GM23338 (cell line): ENCODE results near the gene AGTRAP. TPM values are rescaled to one million over a fixed set of nuclear protein-coding genes. Genes with fewer than 3 reads are reported as not detected.

Source experiments
- ATAC-seq: fragments of 200-7000 bp; cut with Tn5 transposase; 3 replicates; pipeline ENCODE4 v1.9.1; 2020
- DNase-seq: peaks from one replicate; pipeline ENCODE4 v3.0.0-alpha.2; 2015; ENCODE audit warnings: low spot score
- H2AFZ ChIP-seq: fragments of 200-600 bp; sonication (generic); 2 replicates; pipeline ENCODE4 v1.8.0; 2016; ENCODE audit warnings: antibody characterized with exemption, mild to moderate bottlenecking, moderate library complexity
- H3F3A ChIP-seq: fragments of 200-600 bp; sonication (generic); replicated peaks from 2 replicates; pipeline ENCODE4 v1.8.0; 2017; ENCODE audit warnings: antibody characterized with exemption, mixed run types, low read depth
- H3K27ac ChIP-seq: fragments of 200-600 bp; sonication (generic); 2 replicates; pipeline ENCODE4 v1.6.1; 2016; ENCODE audit warnings: low read depth
- H3K27me3 ChIP-seq: fragments of 200-600 bp; sonication (generic); 2 replicates; pipeline ENCODE4 v1.8.0; 2016; ENCODE audit warnings: mild to moderate bottlenecking, mixed run types, moderate library complexity; ENCODE audit not compliant: insufficient read depth
- H3K36me3 ChIP-seq: fragments of 200-600 bp; sonication (generic); 2 replicates; pipeline ENCODE4 v1.8.0; 2016; ENCODE audit warnings: mild to moderate bottlenecking; ENCODE audit not compliant: insufficient read depth
- H3K4me1 ChIP-seq: fragments of 200-600 bp; sonication (generic); 2 replicates; pipeline ENCODE4 v1.8.0; 2016; ENCODE audit warnings: mild to moderate bottlenecking, moderate library complexity; ENCODE audit not compliant: insufficient read depth
- H3K4me2 ChIP-seq: fragments of 200-600 bp; sonication (generic); 2 replicates; pipeline ENCODE4 v1.7.1; 2017; ENCODE audit warnings: mixed run types
- H3K4me3 ChIP-seq: fragments of 200-600 bp; sonication (generic); 2 replicates; pipeline ENCODE4 v1.6.1; 2016; ENCODE audit warnings: mixed run types
- H3K79me2 ChIP-seq: fragments of 200-600 bp; sonication (generic); replicated peaks from 2 replicates; pipeline ENCODE4 v1.8.0; 2017; ENCODE audit warnings: mild to moderate bottlenecking; ENCODE audit not compliant: insufficient read depth
- H3K9me2 ChIP-seq: fragments of 200-600 bp; sonication (generic); 2 replicates; pipeline ENCODE4 v1.8.0; 2017; ENCODE audit not compliant: insufficient read depth
- H4K20me1 ChIP-seq: fragments of 200-600 bp; sonication (generic); replicated peaks from 2 replicates; pipeline ENCODE4 v1.8.0; 2017; ENCODE audit warnings: mild to moderate bottlenecking; ENCODE audit not compliant: insufficient read depth
- H3K27ac Mint-ChIP-seq: 2 replicates; pipeline ENCODE4 v1.8.0; 2020; ENCODE audit warnings: inconsistent platforms, mild to moderate bottlenecking, moderate library complexity, mixed read lengths
- H3K27me3 Mint-ChIP-seq: 3 replicates; pipeline ENCODE4 v1.8.0; 2022; ENCODE audit warnings: low read depth, mild to moderate bottlenecking, moderate library complexity, mixed read lengths, inconsistent platforms; ENCODE audit not compliant: insufficient read depth, poor library complexity
- H3K36me3 Mint-ChIP-seq: 3 replicates; pipeline ENCODE4 v1.8.0; 2021; ENCODE audit warnings: low read depth, mild to moderate bottlenecking, inconsistent platforms, moderate library complexity, mixed read lengths
- H3K4me1 Mint-ChIP-seq: 3 replicates; pipeline ENCODE4 v1.8.0; 2020; ENCODE audit warnings: mild to moderate bottlenecking, inconsistent platforms, mixed read lengths
- H3K4me3 Mint-ChIP-seq: 3 replicates; pipeline ENCODE4 v1.8.0; 2021; ENCODE audit warnings: moderate library complexity, mild to moderate bottlenecking, inconsistent platforms, mixed read lengths
- H3K9me3 Mint-ChIP-seq: 3 replicates; pipeline ENCODE4 v1.8.0; 2020; ENCODE audit warnings: moderate library complexity, mild to moderate bottlenecking, inconsistent platforms, mixed read lengths
- CREB1 ChIP-seq: fragments of 250-450 bp; sonication (Bioruptor Pico); IDR thresholded peaks from 2 replicates; pipeline ENCODE4 v1.5.0; 2020; ENCODE audit warnings: low read depth, mild to moderate bottlenecking, moderate library complexity
- EZH2 ChIP-seq: fragments of 200-600 bp; sonication (generic); IDR thresholded peaks from one replicate; pipeline ENCODE4 v1.8.0; 2017; ENCODE audit warnings: antibody characterized with exemption, mild to moderate bottlenecking, low read depth; ENCODE audit not compliant: unreplicated experiment
- JUNB ChIP-seq: IDR thresholded peaks from one replicate; pipeline ENCODE4 v1.6.1; 2016; ENCODE audit warnings: antibody characterized with exemption; ENCODE audit not compliant: unreplicated experiment
- NANOG ChIP-seq: IDR thresholded peaks from 2 replicates; pipeline ENCODE4 v1.6.1; 2016; ENCODE audit warnings: antibody characterized with exemption, borderline replicate concordance
- POLR2AphosphoS5 ChIP-seq: IDR thresholded peaks from 2 replicates; pipeline ENCODE4 v1.6.1; 2016; ENCODE audit warnings: antibody characterized with exemption, low read depth
- STAT1 ChIP-seq: IDR thresholded peaks from one replicate; pipeline ENCODE4 v1.6.1; 2016; ENCODE audit warnings: antibody characterized with exemption; ENCODE audit not compliant: unreplicated experiment
- ZNF114 ChIP-seq: fragments of 250-450 bp; sonication (Bioruptor Pico); IDR thresholded peaks from 2 replicates; pipeline ENCODE4 v1.5.0; 2020; ENCODE audit warnings: mild to moderate bottlenecking, moderate library complexity
- ZNF331 ChIP-seq: fragments of 250-450 bp; sonication (Bioruptor Pico); IDR thresholded peaks from 2 replicates; pipeline ENCODE4 v1.5.0; 2020; ENCODE audit warnings: low read depth, mild to moderate bottlenecking, moderate library complexity
- polyA plus RNA-seq: library from polyadenylated mRNA; unstranded; fragments of >200 nt; fragmentation: Nextera tagmentation; extraction: Ambion mirVana; gene quantifications from 2 replicates; pipeline ENCODE4 v1.2.1, GENCODE V29; 2016
- total RNA-seq: library from RNA; depleted of rRNA; stranded (reverse); fragments of >200 nt; shearing (Covaris generic); gene quantifications from 2 replicates; pipeline ENCODE4 v1.2.3, GENCODE V29; 2014
- TF ChIP-seq, protein P1 (sequence below): IDR thresholded peaks from 2 replicates; pipeline ENCODE4 v1.6.1; 2016; ENCODE audit warnings: antibody characterized with exemption
- TF ChIP-seq, protein P2 (sequence below): IDR thresholded peaks from one replicate; pipeline ENCODE4 v1.6.1; 2018; ENCODE audit warnings: antibody characterized with exemption; ENCODE audit not compliant: unreplicated experiment

AGTRAP gene
- total and polyA plus RNA-seq, 2 experiments from 2014 or later, result 79.4 to 102 TPM

DNA sequence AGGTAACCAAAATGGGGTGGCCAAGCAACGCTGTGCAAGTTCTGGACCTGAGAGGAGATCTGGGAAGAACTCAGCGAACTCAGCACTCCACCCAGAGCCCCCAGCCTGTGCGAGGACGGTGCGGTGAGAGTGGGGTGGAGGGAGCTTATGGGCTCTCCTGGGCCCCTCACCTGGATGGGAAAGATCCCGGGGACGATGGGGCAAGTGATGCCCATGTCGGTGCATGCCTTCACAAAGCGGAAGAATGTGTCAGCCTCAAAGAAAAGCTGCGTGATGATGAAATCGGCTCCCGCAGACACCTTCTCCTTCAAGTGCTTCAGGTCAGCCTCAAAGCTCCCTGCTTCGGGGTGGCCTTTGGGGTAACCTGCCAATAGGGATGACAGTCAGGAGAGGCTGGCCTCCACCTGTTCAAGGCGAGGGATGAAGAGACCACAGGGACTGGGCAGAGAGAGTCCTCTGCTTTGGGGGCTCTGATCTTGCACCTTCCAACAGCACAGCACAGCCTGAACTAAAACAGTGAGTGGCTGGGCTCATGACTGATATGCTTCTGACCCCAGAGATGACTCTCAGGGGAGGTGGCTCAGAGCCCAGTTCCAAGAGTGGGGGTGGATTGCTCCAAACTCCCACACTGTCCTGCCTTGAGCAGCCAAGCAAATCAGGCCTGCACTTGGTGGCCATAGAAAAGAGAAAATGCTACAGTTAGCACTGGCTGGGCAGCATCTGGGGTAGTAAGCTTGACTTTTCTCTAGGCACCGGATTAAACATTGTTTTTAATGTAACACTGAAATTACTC, 60.3 kb downstream of the AGTRAP start:
- Histone ChIP-seq H3K27me3 (no peaks in the 10 kb centered on the region), H3K36me3 (no peaks in the 10 kb centered on the region), H3K4me1 (no peaks in the 10 kb centered on the region), H4K20me1 (no peaks in the 10 kb centered on the region; the same call in none of the 2 replicates), H3K9me2 (no peaks in the 10 kb centered on the region), H3K4me2 (no peak overlapping the region), H3K27ac (no peak overlapping the region), H2AFZ (no peak overlapping the region), H3K79me2 (no peaks in the 10 kb centered on the region), H3K4me3 (no peak overlapping the region), H3F3A (no peaks in the 10 kb centered on the region; the same call in 1 of the 2 replicates)
- H3K36me3 Mint-ChIP-seq, result peaks cover 40% of the 10 kb centered on the region
- H3K4me3 Mint-ChIP-seq, result no peak overlapping the region
- TF ChIP-seq ZNF114 (CRISPR knock-in tag), result no peak
- H3K9me3 Mint-ChIP-seq, result no peaks in the 10 kb centered on the region
- ATAC-seq (no peak), DNase-seq (no peak)
- no peak overlapping the region for H3K27ac Mint-ChIP-seq
- no peaks in the 10 kb centered on the region for H3K4me1 Mint-ChIP-seq
- H3K27me3 Mint-ChIP-seq, result peaks cover 7% of the 10 kb centered on the region

DNA sequence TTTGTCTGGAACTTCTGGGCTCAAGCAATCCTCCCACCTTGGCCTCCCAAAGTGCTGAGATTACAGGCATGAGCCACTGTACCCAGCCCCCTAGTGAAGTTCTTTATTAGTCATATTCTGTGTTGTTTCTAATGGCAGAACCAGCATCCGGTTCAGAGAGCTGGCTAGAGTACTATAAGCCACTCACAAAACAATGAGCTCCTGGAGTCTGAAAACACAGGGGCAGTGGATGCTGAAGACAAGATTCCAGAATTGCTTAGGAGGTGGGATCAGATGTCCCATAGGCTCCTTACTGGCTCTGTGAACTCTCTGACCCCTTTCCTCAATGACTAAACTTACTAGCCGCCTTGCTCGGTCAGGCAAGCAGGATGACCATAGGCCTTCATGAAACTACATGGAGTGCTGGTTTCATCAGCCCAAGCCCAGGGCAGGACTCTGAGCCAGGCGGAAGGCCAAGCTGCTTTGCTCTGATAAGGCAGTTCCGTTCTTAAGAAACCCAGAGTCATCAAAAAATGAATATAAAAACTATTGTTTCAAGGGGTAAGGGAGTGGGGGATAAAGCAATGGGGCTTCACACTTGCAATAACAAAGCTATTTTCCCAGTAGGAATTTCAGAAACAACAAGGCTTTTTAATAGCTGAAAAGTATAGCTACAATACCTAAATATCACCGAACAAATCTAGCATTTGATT, 61.7 kb downstream of the AGTRAP start:
- no peaks in the 10 kb centered on the region for H3K27me3 ChIP-seq
- H2AFZ ChIP-seq, result no peak overlapping the region
- no peak for TF ChIP-seq EZH2
- TF ChIP-seq CREB1 (CRISPR knock-in tag), result no peak
- H4K20me1 ChIP-seq, result no peaks in the 10 kb centered on the region; the same call in none of the 2 replicates
- ATAC-seq, result no peak
- Mint-ChIP-seq H3K9me3 (no peaks in the 10 kb centered on the region), H3K27ac (no peak overlapping the region), H3K4me3 (no peak overlapping the region), H3K36me3 (peaks cover 41% of the 10 kb centered on the region), H3K4me1 (peaks cover 8% of the 10 kb centered on the region), H3K27me3 (peaks cover 2% of the 10 kb centered on the region)
- no peak overlapping the region for H3K4me3 ChIP-seq
- no peaks in the 10 kb centered on the region for H3K9me2 ChIP-seq
- no peak overlapping the region for H3K27ac ChIP-seq
- H3K4me2 ChIP-seq, result no peak overlapping the region
- no peak for DNase-seq
- H3K36me3 ChIP-seq, result no peaks in the 10 kb centered on the region
- H3F3A ChIP-seq, result peaks cover 5% of the 10 kb centered on the region; the same call in 1 of the 2 replicates
- H3K4me1 ChIP-seq, result peaks cover 5% of the 10 kb centered on the region; the same call in 1 of the 2 replicates
- 0 out of 2 replicates have a peak, but pooled peaks cover 2% of the 10 kb centered on the region for H3K79me2 ChIP-seq

DNA sequence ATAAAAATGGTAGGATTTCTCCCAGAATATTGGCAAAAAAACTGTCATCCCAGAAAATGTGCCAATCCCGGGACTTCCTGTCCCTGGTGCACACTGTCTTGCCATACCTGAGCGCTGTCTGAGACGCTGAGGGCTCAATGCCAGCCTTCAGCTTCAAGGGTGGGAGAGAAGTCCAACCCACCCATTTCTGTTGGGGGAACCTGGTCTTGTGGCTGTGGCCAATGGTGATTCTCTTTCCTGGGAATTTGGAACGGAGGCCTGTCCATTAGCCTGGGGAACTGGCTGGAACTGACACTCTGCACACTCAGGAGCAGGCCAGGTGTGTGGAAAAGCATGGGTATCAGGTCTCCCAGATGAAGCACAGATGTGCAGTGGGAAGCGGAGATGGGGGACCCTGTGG, 63.2 kb downstream of the AGTRAP start:
- peaks cover 9% of the 10 kb centered on the region; the same call in 1 of the 2 replicates for H3F3A ChIP-seq
- no peaks in the 10 kb centered on the region for H3K27me3 ChIP-seq
- no peak overlapping the region for H2AFZ ChIP-seq
- DNase-seq (no peak), ATAC-seq (no peak)
- no peaks in the 10 kb centered on the region; the same call in none of the 2 replicates for H4K20me1 ChIP-seq
- H3K4me1 ChIP-seq, result peaks cover 14% of the 10 kb centered on the region
- no peak overlapping the region for H3K27ac ChIP-seq
- H3K4me3 ChIP-seq, result no peak overlapping the region
- Mint-ChIP-seq H3K27ac (no peak overlapping the region), H3K9me3 (no peaks in the 10 kb centered on the region; the same call in 2 of the 3 replicates), H3K36me3 (peaks cover 39% of the 10 kb centered on the region), H3K4me1 (peaks cover 22% of the 10 kb centered on the region), H3K27me3 (peaks cover 8% of the 10 kb centered on the region), H3K4me3 (no peak overlapping the region)
- no peaks in the 10 kb centered on the region for H3K9me2 ChIP-seq
- no peaks in the 10 kb centered on the region for H3K36me3 ChIP-seq
- H3K79me2 ChIP-seq, result peaks cover 4% of the 10 kb centered on the region; the same call in 1 of the 2 replicates
- no peak overlapping the region for H3K4me2 ChIP-seq
- no peak for TF ChIP-seq POLR2AphosphoS5
- TF ChIP-seq JUNB, result no peak
- no peak for TF ChIP-seq ZNF331 (CRISPR knock-in tag)
- TF ChIP-seq, protein P1, sequence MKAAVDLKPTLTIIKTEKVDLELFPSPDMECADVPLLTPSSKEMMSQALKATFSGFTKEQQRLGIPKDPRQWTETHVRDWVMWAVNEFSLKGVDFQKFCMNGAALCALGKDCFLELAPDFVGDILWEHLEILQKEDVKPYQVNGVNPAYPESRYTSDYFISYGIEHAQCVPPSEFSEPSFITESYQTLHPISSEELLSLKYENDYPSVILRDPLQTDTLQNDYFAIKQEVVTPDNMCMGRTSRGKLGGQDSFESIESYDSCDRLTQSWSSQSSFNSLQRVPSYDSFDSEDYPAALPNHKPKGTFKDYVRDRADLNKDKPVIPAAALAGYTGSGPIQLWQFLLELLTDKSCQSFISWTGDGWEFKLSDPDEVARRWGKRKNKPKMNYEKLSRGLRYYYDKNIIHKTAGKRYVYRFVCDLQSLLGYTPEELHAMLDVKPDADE, result no peak
- no peak for TF ChIP-seq NANOG
- TF ChIP-seq, protein P2, sequence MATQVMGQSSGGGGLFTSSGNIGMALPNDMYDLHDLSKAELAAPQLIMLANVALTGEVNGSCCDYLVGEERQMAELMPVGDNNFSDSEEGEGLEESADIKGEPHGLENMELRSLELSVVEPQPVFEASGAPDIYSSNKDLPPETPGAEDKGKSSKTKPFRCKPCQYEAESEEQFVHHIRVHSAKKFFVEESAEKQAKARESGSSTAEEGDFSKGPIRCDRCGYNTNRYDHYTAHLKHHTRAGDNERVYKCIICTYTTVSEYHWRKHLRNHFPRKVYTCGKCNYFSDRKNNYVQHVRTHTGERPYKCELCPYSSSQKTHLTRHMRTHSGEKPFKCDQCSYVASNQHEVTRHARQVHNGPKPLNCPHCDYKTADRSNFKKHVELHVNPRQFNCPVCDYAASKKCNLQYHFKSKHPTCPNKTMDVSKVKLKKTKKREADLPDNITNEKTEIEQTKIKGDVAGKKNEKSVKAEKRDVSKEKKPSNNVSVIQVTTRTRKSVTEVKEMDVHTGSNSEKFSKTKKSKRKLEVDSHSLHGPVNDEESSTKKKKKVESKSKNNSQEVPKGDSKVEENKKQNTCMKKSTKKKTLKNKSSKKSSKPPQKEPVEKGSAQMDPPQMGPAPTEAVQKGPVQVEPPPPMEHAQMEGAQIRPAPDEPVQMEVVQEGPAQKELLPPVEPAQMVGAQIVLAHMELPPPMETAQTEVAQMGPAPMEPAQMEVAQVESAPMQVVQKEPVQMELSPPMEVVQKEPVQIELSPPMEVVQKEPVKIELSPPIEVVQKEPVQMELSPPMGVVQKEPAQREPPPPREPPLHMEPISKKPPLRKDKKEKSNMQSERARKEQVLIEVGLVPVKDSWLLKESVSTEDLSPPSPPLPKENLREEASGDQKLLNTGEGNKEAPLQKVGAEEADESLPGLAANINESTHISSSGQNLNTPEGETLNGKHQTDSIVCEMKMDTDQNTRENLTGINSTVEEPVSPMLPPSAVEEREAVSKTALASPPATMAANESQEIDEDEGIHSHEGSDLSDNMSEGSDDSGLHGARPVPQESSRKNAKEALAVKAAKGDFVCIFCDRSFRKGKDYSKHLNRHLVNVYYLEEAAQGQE, result no peak
- TF ChIP-seq CREB1 (CRISPR knock-in tag), result no peak
- no peak for TF ChIP-seq STAT1
